HG02885 (cell line): Measurements from ENCODE around the gene VAT1L.

Experiments used
- ATAC-seq: cut with Tn5 transposase; IDR thresholded peaks from one replicate; pipeline ENCODE4 v1.9.1; 2021; ENCODE audit warnings: mild to moderate bottlenecking; ENCODE audit not compliant: unreplicated experiment, poor library complexity

The VAT1L gene

GRCh38 chr16:77860953-77861352, 72.6 kb downstream of the VAT1L start:
- no peak for ATAC-seq

DNA sequence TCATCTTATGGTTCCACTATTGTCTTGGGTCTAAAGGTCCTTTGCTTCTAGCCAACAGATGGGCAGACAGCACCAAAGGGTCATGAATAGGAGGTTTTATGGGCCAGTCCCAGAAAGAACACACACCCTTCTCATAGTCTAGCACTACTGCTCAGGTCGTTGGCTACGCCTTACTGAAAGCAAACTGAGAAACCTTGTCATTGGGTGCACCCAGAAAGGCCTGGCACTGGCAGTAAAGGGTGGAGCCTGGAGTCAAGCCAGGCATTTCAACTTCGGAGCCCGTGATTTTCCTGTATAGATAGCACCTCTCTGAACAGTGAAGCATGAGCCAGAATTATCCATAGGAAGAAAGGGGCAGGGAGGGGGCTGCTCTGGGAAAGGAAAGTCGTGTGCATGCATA, 74.9 kb downstream of the VAT1L start:
- ATAC-seq = no peak

- ATAC-seq = no peak
Measured at GRCh38 chr16:77866752-77867151, 78.4 kb downstream of the VAT1L start.

DNA sequence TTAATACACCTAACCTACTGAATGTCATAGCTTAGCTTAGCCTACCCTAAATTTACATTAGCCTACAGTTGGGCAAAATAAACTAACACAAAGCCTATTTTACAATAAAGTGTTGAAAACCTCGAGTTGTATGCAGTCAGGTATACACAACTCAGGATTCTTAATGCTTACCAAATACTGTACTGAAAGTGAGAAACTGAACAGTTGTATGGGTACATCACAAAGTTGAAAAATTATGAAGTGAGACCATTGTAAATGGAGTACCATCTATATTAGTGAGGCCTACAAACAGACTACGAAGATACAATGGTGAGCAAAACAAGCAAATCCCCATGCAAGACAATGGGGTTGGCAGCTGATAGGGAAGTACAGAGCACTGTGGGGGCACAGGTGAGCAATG, 79.7 kb downstream of the VAT1L start:
- peak; percentile 39 for ATAC-seq

GRCh38 chr16:77868478-77868877, 80.1 kb downstream of the VAT1L start:
- peak; percentile 93 for ATAC-seq

DNA sequence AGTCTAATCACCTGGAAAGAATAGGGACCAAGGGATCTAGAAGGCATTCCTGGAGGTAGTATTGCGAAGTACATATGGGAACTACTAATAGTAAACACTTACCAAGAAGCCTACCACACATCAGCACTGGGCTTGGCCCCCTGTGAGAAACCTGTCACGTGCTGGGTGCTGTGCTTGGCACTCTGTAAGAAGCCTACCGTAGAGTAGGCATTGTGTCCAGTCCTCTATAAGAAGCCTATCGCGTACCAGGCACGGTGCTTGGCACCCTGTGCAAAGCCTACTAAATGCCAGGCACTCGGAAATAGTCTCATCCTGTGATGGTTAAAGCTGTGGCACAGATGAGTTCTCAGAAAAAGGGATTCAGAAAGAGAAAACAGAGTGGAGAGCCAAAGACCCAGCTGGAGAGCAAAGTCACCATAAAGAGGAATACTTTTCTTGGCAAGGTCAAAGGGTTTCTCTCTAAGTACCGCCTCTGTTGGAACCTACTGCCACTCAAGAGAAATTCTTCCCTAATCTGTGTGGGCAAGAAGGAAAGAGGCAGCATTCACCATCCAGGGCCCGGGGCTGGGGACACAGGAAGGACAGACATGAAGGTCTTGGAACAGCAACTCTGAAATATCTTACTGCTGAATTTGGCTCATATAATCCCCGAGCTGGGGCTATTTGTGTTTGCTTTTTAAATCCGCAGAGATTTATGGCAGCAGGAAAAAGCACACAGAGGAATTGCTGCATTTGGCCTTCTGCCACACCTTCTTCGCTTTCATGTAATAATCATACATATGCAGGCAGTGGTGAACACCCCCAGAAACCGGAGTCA, 81.8 kb downstream of the VAT1L start:
- no peak for ATAC-seq

- ATAC-seq = no peak
Measured at GRCh38 chr16:77871932-77872331, 83.6 kb downstream of the VAT1L start.

DNA sequence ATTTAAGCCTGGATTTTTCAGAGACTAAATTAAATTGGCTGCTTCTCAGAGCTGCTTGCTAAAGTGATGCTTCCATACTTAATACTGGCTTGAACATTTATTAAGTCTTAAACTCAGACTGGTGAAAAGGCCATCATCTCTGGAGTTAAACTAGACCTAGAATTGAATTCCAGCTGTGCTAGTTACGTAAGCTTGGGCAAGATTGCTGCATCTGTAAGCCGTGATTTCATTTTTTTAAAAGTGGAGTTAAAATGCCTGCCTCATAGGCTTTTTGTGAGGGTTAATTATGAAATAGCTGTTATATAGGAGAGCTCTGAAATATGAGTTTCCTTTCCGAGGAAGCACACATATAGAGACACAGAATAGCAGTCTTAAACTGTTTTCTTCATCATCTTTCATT, 84.7 kb downstream of the VAT1L start:
- no peak for ATAC-seq

DNA sequence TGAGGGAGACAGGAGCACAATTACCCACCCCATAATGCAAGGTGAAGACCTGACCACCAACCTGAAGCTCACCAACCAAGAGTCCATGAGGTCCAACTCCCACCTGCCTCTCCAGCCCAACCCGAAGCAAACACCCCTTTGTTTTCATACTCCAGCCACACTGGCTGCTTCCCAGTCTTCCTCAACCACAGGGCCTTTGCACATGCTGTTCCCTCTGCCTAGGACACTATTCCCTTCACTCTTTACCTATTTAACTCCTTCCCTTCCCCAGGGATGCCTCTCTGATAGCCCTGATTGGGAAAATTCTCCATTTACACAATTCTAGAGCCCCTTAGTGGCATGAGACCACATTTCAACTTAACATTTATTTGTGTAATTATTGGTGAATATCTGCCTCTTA, 86.0 kb downstream of the VAT1L start:
- ATAC-seq = no peak

DNA sequence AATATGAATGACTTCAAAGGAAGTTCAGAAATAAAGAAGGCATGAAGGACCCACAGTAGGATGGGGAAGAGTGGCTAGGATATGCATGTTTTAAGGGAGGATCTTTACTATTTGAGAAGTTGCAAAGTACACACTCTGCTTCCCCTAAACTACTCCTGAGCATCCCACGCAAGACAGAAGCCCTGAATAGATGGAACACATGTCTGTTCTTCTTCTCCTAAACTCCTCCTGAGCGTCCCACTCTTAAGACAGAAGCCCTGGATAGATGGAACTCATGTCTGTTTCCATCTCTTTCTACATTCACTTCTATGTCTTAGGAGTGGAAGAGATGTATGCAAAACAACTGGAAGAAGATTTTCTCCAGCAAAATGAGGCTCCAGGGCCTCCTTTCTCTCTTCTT, 88.4 kb downstream of the VAT1L start:
- ATAC-seq = no peak

- no peak for ATAC-seq
Measured at GRCh38 chr16:77877712-77878347, 89.5 kb downstream of the VAT1L start.

- no peak for ATAC-seq
Measured at GRCh38 chr16:77881355-77882030, 93.1 kb downstream of the VAT1L start.

DNA sequence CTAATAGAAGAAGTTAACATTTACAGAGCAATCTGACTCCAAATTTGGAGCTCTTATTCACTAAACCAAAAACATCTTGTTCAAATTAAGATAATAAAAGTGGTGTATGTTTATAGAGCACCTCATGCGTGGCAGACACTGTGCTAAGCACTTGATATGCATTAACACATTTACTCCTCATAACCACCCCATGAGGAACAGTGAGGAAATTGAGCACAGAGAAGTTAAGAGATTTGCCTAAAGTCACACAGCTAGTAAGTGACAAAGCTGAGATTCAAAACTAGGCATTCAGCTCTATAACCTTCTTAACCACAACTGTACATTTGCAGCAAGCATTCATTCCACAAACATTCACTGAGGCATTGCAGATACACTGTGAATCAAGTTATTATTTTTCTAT, 94.0 kb downstream of the VAT1L start:
- ATAC-seq = no peak

DNA sequence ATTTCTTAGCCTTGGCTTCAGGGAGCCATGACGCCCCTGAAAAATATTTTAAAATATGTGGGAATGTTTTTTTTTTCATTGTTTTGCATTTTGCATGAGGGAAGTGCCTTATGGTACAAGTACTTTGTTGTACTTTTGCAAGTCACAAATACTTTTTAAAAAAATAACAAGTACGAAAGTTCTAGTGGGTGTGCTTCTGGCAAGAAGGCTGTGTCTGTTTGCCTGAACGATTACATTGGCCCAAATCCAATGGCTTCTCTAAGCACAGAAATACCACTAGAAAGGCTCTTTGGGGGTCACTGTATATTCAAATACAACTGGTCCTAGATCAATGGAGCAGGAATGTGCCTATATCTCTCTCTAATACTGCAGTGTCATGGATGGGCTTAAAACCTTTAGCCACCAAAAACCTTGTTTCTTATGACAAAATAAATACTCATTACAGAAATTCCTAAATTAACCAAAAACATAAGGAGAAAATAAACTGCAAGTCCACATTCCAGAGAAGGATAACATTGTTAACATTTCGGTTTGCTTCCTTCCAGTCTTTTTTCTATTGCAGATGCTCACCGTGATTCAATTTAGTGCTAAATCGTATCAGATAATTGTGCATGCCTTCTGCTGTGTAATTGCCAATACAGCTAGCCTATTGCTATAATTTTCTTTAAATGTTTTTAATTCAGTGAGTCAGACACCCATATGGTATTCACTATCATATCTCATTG, 97.4 kb downstream of the VAT1L start:
- no peak for ATAC-seq

DNA sequence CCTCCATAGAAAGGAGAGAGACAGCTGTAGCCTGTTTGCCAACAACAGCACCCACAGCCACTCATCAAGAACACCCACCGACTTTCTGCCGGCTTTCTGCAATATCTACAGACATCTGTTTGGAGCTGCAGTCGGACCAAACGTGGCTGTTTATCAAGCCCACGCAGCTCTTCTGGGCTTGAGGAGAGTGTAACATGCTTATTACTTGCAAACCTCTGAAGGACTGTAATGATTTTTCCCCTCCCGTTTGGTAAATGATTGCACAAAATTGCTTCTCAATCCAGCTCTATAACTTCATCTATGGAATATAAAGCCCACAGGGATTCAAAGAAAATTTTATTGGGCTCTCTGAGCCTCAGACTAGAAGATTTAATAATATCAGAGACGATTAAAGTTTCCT, 100.5 kb downstream of the VAT1L start:
- no peak for ATAC-seq

DNA sequence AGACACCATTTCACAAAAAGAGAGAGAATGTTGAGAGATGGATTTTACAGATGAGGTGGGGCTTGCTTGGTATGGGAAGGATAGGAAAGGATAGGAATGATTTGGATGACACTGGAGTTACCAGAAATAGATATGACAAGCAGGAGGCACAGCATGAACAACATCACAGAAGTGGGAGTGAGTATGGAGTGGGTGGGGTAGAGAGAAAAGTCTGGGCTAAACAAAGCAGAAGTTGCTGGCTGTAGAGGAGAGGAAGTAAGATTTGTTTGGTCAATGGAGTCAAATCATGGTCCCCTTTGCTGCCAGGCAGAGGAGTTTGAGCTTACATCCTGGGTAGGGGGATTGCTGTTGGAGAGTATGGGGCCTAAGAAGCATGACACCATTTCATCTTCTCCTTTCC, 101.7 kb downstream of the VAT1L start:
- ATAC-seq = no peak

DNA sequence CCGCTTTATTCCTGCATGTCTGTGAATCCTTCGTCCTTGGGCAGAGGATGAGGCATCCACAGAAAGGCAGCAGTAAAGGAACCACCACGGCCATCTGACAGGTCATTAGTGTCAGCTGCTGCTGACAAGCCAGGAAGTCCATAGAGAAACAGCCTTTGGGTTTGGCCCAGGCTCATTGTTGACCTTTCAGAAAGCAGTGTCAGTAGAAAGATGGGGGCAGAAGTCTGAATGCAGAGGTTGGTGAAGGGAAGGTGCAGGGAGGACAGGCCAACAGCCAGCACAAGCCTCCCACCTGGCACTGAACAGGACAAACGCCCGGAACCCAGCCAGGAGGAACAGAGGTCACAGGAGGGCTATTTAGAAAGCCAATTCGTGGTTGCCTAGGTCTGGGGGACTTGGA, 105.8 kb downstream of the VAT1L start:
- ATAC-seq = no peak

GRCh38 chr16:77895962-77896361, 107.6 kb downstream of the VAT1L start:
- ATAC-seq = no peak

GRCh38 chr16:77896415-77897128, 108.2 kb downstream of the VAT1L start:
- ATAC-seq = no peak

DNA sequence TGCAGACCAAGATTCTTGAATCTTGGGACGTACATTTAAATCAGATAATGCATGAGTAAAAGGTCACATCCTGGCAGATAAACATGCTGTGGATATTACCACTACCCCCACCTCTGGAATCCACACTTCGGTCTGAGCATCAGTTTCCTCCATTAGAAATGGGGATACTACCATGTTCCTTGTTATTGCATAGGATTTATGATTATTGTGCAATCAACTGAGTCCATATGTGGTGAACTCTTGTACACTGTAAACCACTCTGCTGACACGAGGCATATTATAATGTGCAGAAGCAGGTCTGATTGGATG, 108.7 kb downstream of the VAT1L start:
- ATAC-seq = no peak
